A549 (cell line): ENCODE measurements around the gene TOM1L1. TPM values are rescaled to one million over a fixed set of nuclear protein-coding genes. Genes with fewer than 3 reads are reported as not detected.
A peak's percentile ranks its signal among the peaks of the same experiment; 100 is the strongest.

Source experiments
- ATAC-seq, 2 experiments: fragments of 200-7000 bp in 1 of 2; fragments of >200 bp in 1 of 2; cut with Nextera tagmentation in 1 of 2; cut with Tn5 transposase in 1 of 2; 3 replicates each; pipeline versions ENCODE4 v1.8.0 to v1.9.1; 2018 to 2020; ENCODE audit warnings: mild to moderate bottlenecking in 1 of 2, moderate library complexity in 1 of 2
- CTCF ChIA-PET: fragments of 300-600 bp; sonication (Branson Sonifier 250); formaldehyde crosslinking; extraction: SDS; loops from one replicate; lab custom pipeline; 2021; ENCODE audit warnings: antibody characterized with exemption, inconsistent platforms; lab: Yijun Ruan, JAX
- POLR2A ChIA-PET: fragments of 350-600 bp; formaldehyde crosslinking; extraction: SDS; loops from one replicate; lab custom pipeline; 2021; ENCODE audit warnings: antibody characterized with exemption, inconsistent platforms; lab: Yijun Ruan, JAX
- DNase-seq, 2 experiments: peaks; one replicate each; pipeline versions ENCODE4 v3.0.0 to v3.0.0-alpha.2; 2011 to 2016; ENCODE audit warnings: low read depth in 1 of 2, low spot score in 1 of 2
- FAIRE-seq: peaks from 2 replicates; lab custom pipeline; 2011; peaks lifted over from hg19 to GRCh38; lab: Jason Lieb, UNC
- H3K27ac ChIP-seq, 2 experiments: fragments of >200 bp; sonication (Bioruptor Twin); formaldehyde crosslinking; 3 replicates each; pipeline ENCODE4 v1.5.1; 2016 to 2017
- H3K4me1 ChIP-seq: fragments of >200 bp; sonication (Bioruptor Twin); formaldehyde crosslinking; 3 replicates; pipeline ENCODE4 v1.6.1; 2016
- H3K4me2 ChIP-seq: fragments of >200 bp; sonication (Bioruptor Twin); formaldehyde crosslinking; 3 replicates; pipeline ENCODE4 v1.6.1; 2016
- H3K4me3 ChIP-seq: fragments of >200 bp; sonication (Bioruptor Twin); formaldehyde crosslinking; 3 replicates; pipeline ENCODE4 v1.5.1; 2016
- H3K9me3 ChIP-seq: fragments of >200 bp; sonication (Bioruptor Twin); formaldehyde crosslinking; 3 replicates; pipeline ENCODE4 v1.6.1; 2016
- ESRRA ChIP-seq: fragments of 150-350 bp; IDR thresholded peaks from 2 replicates; pipeline ENCODE4 v1.6.1; 2014; ENCODE audit warnings: mild to moderate bottlenecking, low read length, borderline replicate concordance
- HDAC2 ChIP-seq: fragments of 200-600 bp; sonication (generic); IDR thresholded peaks from 2 replicates; pipeline ENCODE4 v1.6.1; 2016
- HMGXB4 ChIP-seq: fragments of 250-450 bp; sonication (Bioruptor Pico); IDR thresholded peaks from 2 replicates; pipeline ENCODE4 v1.5.0; 2021; ENCODE audit warnings: mild to moderate bottlenecking, moderate library complexity, borderline replicate concordance
- HOXA7 ChIP-seq: fragments of 250-450 bp; sonication (Bioruptor Pico); IDR thresholded peaks from 2 replicates; pipeline ENCODE4 v1.5.0; 2020; ENCODE audit warnings: mild to moderate bottlenecking, moderate library complexity
- HOXB5 ChIP-seq: fragments of 250-450 bp; sonication (Bioruptor Pico); IDR thresholded peaks from 2 replicates; pipeline ENCODE4 v1.5.0; 2020; ENCODE audit warnings: mild to moderate bottlenecking, moderate library complexity
- JUN ChIP-seq, 2 experiments: fragments of >200 bp; sonication (Bioruptor Twin); formaldehyde crosslinking; IDR thresholded peaks; 2 replicates in 1 of 2; 3 replicates in 1 of 2; pipeline ENCODE4 v1.6.1; 2016 to 2017
- MAZ ChIP-seq: fragments of 150-350 bp; IDR thresholded peaks from 2 replicates; pipeline ENCODE4 v1.6.1; 2014; ENCODE audit warnings: antibody characterized with exemption, low read depth, low read length, borderline replicate concordance
- MYC ChIP-seq: IDR thresholded peaks from 2 replicates; pipeline ENCODE4 v1.6.1; 2012; ENCODE audit warnings: mild to moderate bottlenecking, inconsistent platforms, low read length, improper control_type of control experiment, borderline replicate concordance
- NPAS2 ChIP-seq: fragments of 250-450 bp; sonication (Bioruptor Pico); IDR thresholded peaks from 2 replicates; pipeline ENCODE4 v1.8.0; 2022; ENCODE audit warnings: mild to moderate bottlenecking, moderate library complexity, borderline replicate concordance
- PHF8 ChIP-seq: fragments of 200-600 bp; sonication (generic); IDR thresholded peaks from 2 replicates; pipeline ENCODE4 v1.6.1; 2016; ENCODE audit warnings: low read depth, mild to moderate bottlenecking, antibody characterized with exemption, moderate library complexity, borderline replicate concordance
- RARB ChIP-seq: fragments of 250-450 bp; sonication (Bioruptor Pico); IDR thresholded peaks from 2 replicates; pipeline ENCODE4 v1.8.0; 2021; ENCODE audit warnings: mild to moderate bottlenecking, moderate library complexity
- RCOR1 ChIP-seq: fragments of 150-350 bp; IDR thresholded peaks from 2 replicates; pipeline ENCODE4 v1.6.1; 2014; ENCODE audit warnings: antibody characterized with exemption, low read length, low read depth
- ZC3H11A ChIP-seq: fragments of 450-650 bp; IDR thresholded peaks from 2 replicates; pipeline ENCODE4 v1.6.1; 2014; ENCODE audit warnings: antibody characterized with exemption, mild to moderate bottlenecking
- ZNF302 ChIP-seq: fragments of 250-450 bp; sonication (Bioruptor Pico); IDR thresholded peaks from 2 replicates; pipeline ENCODE4 v1.9.0; 2021; ENCODE audit warnings: inconsistent platforms, mild to moderate bottlenecking, moderate library complexity
- WGBS: methylation state at CpG from one replicate; pipeline ENCODE4 v1.1.6; 2017; ENCODE audit errors: missing lambda C conversion rate; 5-methylcytosine and 5-hydroxymethylcytosine counted together
- polyA plus RNA-seq, 4 experiments: library from polyadenylated mRNA; depleted of rRNA in 3 of 4; stranded (reverse); fragments of >200 nt; fragmentation: RNase III in 1 of 4; extraction: RNeasy Plus Mini Kit Qiagen cat#74134 plus additional on column Dnase treatment in 1 of 4; gene quantifications; 2 replicates in 3 of 4; 3 replicates in 1 of 4; pipeline ENCODE4 v1.2.3, GENCODE V29; 2011 to 2017
- TF ChIP-seq, protein P1 (sequence below): IDR thresholded peaks from 2 replicates; pipeline ENCODE4 v1.6.1; 2012
- TF ChIP-seq, protein P2 (sequence below): fragments of 200-600 bp; sonication (generic); IDR thresholded peaks from 2 replicates; pipeline ENCODE4 v1.6.1; 2016; ENCODE audit warnings: antibody characterized with exemption, mild to moderate bottlenecking, moderate library complexity

Gene TOM1L1
- polyA plus RNA-seq, 2 of the 4 experiments (the other 2 are of a cell fraction), result 53.4 to 117 TPM

DNA sequence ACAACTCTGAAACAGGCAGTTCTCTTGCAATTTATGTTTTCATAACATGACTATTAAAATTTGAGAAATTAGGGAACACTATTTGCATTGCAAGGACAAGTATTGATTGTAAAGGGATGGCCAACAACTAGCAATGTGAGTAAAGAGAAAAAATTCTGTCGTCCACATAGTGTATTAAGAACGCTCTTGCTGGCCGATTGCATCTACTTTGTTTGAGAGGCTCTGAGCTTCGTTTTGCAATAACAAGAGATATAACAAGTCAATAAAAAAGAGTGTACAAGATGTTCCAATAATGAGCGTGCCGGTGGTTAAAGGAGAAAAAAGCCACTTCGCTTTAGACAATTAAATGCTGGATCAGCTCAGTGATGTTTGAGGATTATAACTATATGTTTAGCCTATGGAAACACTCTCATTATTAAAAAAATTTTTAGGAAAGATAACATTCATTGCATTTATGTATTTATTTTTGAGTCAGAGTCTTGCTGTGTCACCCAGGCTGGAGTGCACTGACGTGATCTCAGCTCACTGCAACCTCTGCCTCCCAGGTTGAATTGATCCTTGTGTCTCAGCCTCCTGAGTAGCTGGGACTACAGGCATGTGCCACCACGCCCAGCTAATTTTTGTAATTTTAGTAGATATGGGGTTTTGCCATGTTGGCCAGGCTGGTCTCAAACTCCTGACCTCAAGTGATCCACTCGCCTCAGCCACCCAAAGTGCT lies 19.2 kb upstream of the TOM1L1 start:
- no peak overlapping the region for H3K4me2 ChIP-seq
- H3K9me3 ChIP-seq, result no peaks in the 10 kb centered on the region
- H3K4me1 ChIP-seq, result no peaks in the 10 kb centered on the region
- DNase-seq, result no peak
- CTCF ChIA-PET, result interaction anchor here (1.0 to 2.3 kb wide), 2 partner anchors 8 to 9 kb away, joined by 4 to 8 read pairs; no protein-coding TSS in a partner anchor
- WGBS, result 22% methylated on average over 10 of the region's 10 CpGs
- no peak overlapping the region for H3K27ac ChIP-seq
- TF ChIP-seq MYC (no peak), ZNF302 (CRISPR knock-in tag) (no peak), ZC3H11A (no peak), JUN (IDR thresholded peaks at IDR 0.05) (no peak), HOXB5 (CRISPR knock-in tag) (no peak), HOXA7 (CRISPR knock-in tag) (no peak), HMGXB4 (CRISPR knock-in tag) (no peak)
- POLR2A ChIA-PET, result no interaction called here
- no peak for FAIRE-seq
- H3K4me3 ChIP-seq, result no peak overlapping the region
- ATAC-seq, result no peak

- WGBS, result 8% methylated on average over 4 of the region's 4 CpGs
Observed at GRCh38 chr17:54882371-54882770, 18.3 kb upstream of the TOM1L1 start.

More at GRCh38 chr17:54882371-54882770, 18.3 kb upstream of the TOM1L1 start:
- POLR2A ChIA-PET, result no interaction called here
- no peak overlapping the region for H3K4me2 ChIP-seq
- FAIRE-seq (peak; percentile 39), DNase-seq (no peak), ATAC-seq (no peak)
- CTCF ChIA-PET, result interaction anchor here (2.3 kb wide), 1 partner anchor 8 kb away, joined by 8 read pairs; no protein-coding TSS in a partner anchor
- H3K27ac ChIP-seq, result no peak overlapping the region
- H3K9me3 ChIP-seq, result no peaks in the 10 kb centered on the region
- no peak overlapping the region for H3K4me3 ChIP-seq
- no peaks in the 10 kb centered on the region for H3K4me1 ChIP-seq
- TF ChIP-seq PHF8 (no peak), HDAC2 (no peak), NPAS2 (CRISPR knock-in tag) (no peak), ESRRA (no peak), RARB (CRISPR knock-in tag) (no peak), RCOR1 (no peak), MAZ (no peak), HMGXB4 (CRISPR knock-in tag) (no peak)
- TF ChIP-seq, protein P1, sequence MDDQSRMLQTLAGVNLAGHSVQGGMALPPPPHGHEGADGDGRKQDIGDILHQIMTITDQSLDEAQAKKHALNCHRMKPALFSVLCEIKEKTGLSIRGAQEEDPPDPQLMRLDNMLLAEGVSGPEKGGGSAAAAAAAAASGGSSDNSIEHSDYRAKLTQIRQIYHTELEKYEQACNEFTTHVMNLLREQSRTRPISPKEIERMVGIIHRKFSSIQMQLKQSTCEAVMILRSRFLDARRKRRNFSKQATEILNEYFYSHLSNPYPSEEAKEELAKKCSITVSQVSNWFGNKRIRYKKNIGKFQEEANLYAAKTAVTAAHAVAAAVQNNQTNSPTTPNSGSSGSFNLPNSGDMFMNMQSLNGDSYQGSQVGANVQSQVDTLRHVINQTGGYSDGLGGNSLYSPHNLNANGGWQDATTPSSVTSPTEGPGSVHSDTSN, result no peak
- TF ChIP-seq, protein P2, sequence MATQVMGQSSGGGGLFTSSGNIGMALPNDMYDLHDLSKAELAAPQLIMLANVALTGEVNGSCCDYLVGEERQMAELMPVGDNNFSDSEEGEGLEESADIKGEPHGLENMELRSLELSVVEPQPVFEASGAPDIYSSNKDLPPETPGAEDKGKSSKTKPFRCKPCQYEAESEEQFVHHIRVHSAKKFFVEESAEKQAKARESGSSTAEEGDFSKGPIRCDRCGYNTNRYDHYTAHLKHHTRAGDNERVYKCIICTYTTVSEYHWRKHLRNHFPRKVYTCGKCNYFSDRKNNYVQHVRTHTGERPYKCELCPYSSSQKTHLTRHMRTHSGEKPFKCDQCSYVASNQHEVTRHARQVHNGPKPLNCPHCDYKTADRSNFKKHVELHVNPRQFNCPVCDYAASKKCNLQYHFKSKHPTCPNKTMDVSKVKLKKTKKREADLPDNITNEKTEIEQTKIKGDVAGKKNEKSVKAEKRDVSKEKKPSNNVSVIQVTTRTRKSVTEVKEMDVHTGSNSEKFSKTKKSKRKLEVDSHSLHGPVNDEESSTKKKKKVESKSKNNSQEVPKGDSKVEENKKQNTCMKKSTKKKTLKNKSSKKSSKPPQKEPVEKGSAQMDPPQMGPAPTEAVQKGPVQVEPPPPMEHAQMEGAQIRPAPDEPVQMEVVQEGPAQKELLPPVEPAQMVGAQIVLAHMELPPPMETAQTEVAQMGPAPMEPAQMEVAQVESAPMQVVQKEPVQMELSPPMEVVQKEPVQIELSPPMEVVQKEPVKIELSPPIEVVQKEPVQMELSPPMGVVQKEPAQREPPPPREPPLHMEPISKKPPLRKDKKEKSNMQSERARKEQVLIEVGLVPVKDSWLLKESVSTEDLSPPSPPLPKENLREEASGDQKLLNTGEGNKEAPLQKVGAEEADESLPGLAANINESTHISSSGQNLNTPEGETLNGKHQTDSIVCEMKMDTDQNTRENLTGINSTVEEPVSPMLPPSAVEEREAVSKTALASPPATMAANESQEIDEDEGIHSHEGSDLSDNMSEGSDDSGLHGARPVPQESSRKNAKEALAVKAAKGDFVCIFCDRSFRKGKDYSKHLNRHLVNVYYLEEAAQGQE, result no peak
- TF ChIP-seq, all 56 proteins: peak for 0
